Mononuclear cell (primary cell): ENCODE measurements around the gene HMX3. TPM values are rescaled to one million over a fixed set of nuclear protein-coding genes. Genes with fewer than 3 reads are reported as not detected.
"Not testable (repeated sequence)": the region's sequence is repeated elsewhere in the genome, so short reads cannot be mapped to it uniquely, and the experiment has no call there.

Experiments
- H3K27me3 ChIP-seq: 2 replicates; pipeline ENCODE4 v1.6.0; 2011; ENCODE audit warnings: low read length, control low read depth; ENCODE audit not compliant: insufficient read depth
- H3K4me1 ChIP-seq: 2 replicates; pipeline ENCODE4 v1.5.1; 2011; ENCODE audit warnings: mild to moderate bottlenecking, low read length, control low read depth; ENCODE audit not compliant: insufficient read depth
- H3K4me3 ChIP-seq: 2 replicates; pipeline ENCODE4 v1.5.1; 2011; ENCODE audit warnings: mild to moderate bottlenecking, low read length, moderate library complexity
- H3K9me3 ChIP-seq: 2 replicates; pipeline ENCODE4 v1.5.1; 2011; ENCODE audit warnings: low read depth, mild to moderate bottlenecking, control low read depth, low read length
- total RNA-seq: library from RNA; depleted of rRNA; stranded (reverse); fragments of >200 nt; gene quantifications from one replicate; pipeline ENCODE4 v1.2.3, GENCODE V29; 2012

HMX3 gene
- total RNA-seq, 1 donor: not detected

DNA sequence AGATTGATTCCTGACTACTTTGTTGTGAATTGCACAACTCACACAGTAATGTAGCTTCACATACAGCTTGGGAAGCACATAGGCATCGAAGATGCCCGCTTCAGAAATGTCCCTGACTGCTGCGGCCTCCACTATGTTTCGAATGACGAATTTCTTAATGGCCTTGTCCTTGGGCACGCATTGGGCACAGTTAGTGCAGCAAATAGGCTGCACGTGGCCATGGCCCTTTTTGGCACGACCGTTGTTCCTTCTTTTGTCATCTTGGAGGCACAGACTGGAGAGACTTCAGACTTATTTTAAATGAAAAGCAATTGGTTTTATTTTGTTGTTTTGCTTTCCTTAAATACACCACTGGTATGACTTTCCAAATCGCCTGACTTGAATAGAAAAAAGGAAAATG, 35.8 kb downstream of the HMX3 start:
- not testable (repeated sequence) for H3K27me3 ChIP-seq, H3K4me3 ChIP-seq, H3K4me1 ChIP-seq, H3K9me3 ChIP-seq

DNA sequence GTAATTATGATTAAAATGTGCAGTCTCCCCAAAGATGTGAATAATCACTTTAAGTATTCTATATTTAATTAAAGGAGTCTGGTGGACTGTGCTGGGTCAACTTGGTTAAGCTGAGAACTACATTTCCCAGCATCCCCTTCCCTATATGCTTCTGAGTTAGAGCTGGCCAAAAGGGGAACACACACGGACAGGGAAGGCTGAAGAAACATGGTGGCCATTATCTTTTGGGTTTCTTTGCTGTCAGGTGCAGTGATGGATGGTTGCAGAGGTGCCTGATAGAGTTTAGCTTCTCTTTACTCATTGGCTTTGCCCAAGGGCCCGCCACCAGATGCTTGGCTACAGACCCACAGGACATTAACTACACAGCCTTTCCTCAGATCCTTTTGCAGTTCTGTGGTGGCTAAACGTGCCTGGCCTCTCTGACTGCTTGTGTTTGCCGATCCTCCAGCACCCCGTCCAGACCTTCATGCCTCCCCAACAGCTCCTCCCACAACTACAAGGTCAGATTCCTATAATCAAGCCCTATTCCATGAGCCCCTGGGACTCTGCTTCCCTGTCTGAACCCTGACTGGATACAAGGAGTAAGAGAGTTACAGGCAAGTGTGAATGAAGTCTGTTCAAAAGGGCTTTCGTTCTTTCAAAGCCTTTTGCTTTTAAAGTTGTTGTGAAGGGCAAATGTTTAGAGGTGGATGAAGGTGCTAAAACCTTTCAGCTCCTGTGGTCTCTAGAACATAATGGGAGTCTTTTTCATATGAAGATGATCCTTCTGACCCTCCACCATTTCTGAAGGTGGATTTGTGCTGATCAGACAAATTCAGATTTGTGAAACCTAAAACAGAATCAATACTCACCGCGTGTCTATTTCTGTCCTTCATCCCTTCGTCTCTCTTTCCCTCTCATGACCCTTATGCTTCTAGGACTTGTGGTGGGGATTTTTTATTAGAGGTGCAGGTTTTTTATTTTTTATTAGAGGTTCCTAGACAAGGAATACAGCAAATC, 39.9 kb downstream of the HMX3 start:
- Histone ChIP-seq H3K27me3 (no peaks in the 10 kb centered on the region), H3K9me3 (no peaks in the 10 kb centered on the region)

DNA sequence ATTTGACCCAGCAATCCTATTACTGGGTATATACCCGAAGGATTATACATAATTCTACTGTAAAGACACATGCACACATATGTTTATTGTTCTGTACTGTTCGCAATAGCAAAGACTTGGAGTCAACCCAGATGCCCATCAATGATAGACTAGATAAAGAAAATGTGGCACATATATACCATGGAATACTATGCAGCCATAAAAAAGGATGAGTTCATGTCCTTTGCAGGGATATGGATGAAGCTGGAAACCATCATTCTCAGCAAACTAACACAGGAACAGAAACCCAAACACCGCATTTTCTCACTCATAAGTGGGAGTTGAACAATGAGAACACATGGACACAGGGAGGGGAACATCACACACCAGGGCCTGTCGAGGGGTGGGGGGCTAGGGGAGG, 42.6 kb downstream of the HMX3 start:
- H3K4me3 ChIP-seq, H3K27me3 ChIP-seq, H3K9me3 ChIP-seq, H3K4me1 ChIP-seq: not testable (repeated sequence)

More for the DNA sequence above, 39.9 kb downstream of the HMX3 start:
- Histone ChIP-seq H3K4me3 (no peak overlapping the region), H3K4me1 (no peaks in the 10 kb centered on the region)

DNA sequence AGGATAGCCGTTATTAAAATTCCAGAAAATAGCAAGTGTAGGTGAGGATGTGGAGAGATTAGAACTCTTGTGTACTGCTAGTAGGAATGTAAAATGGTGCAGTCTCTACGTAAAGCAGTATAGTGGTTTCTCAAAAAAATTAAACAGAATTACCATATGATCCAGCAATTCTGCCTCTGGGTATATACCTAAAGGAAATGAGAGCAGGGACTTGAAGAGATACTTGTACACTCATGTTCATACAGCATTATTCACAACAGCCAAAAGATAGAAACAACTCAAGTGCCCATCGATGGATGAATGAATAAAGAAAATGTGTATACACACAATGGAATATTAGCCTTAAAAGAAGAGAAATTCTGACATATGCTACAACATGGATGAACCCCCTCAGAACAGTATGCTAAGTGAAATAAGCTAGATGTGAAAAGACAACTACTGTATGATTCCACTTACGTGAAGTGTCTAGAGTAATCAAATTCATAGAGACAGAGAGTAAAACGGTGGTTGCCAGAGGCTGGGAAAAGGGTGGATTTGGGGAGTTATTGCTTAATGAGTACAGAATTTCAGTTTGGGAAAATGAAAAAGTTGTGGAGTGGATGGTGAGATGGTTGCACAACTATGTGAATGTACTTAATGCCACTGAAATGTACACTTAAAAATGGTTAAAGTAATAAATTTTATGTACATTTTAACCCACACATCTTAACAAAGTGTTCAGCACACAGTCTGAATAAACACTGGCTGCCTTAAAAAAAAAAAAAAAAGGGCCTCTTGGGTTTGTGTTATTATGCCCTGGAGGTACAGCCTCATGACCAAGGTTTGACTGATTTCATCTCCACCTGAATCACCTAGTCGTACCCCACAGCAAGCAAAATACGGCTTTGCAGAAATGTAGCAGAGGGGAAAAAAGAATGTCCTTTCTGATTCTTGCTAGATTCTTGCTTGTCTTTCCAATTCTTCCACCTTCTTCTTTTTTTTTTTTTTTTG, 44.6 kb downstream of the HMX3 start:
- Histone ChIP-seq H3K27me3 (no peaks in the 10 kb centered on the region), H3K9me3 (peaks cover 19% of the 10 kb centered on the region), H3K4me1 (no peaks in the 10 kb centered on the region), H3K4me3 (no peak overlapping the region)

DNA sequence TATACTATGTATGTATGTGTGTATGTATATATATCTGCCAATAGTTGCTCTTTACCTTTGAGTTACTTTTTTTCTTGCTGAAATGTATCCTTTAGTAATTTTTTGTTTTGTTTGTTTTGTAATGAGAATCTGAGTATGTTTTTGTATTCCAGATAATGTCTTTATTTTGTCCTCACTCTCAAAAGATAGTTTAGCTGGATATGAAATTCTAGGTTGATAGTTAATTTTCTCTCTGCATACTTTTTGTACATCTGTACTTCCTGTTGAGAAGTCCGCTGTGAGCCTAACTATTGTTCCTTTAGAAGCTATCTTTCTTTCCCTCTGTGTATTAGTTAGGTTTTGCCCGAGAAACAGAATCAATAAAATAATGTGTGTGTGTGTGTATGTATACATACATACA, 48.0 kb downstream of the HMX3 start:
- H3K4me3 ChIP-seq: no peak overlapping the region
- no peaks in the 10 kb centered on the region for H3K4me1 ChIP-seq
- H3K9me3 ChIP-seq: peaks cover 19% of the 10 kb centered on the region
- H3K27me3 ChIP-seq: no peaks in the 10 kb centered on the region

DNA sequence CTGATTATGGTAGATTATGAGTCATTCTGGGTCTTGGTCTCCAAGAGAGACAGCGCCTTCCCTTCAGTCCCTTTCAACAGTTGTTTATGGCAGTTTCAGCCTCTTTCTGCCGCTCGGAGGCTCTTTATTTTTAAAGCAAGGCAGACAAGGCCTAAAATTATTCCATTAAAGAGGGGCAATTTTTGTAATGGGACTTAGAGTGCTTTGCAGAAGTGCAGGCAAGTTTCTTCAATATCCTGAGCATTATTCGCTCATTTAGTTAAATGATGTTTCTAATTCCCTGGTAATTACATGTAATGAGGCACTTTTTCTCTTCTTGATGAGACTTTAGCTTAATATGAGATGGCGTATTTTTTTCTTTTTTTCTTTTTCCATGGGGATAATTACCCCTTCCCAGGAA, 52.0 kb downstream of the HMX3 start:
- Histone ChIP-seq H3K27me3 (no peaks in the 10 kb centered on the region), H3K4me3 (no peak overlapping the region), H3K4me1 (no peaks in the 10 kb centered on the region), H3K9me3 (peaks cover 19% of the 10 kb centered on the region)

Other genes starting within 250 kb of the HMX3 start
- not detected for gene FAM24A, start 225.4 kb upstream of the HMX3 start, total RNA-seq
- 2.1 TPM for gene C10orf88, start 181.7 kb upstream of the HMX3 start, total RNA-seq
- gene PSTK, start 155.6 kb upstream of the HMX3 start, total RNA-seq: 8.4 TPM
- gene IKZF5, start 127.2 kb upstream of the HMX3 start, total RNA-seq: 37.3 TPM
- gene ACADSB, start 127.0 kb upstream of the HMX3 start, total RNA-seq: 6.4 TPM
- gene HMX2, start 12.2 kb downstream of the HMX3 start, total RNA-seq: not detected
- gene BUB3, start 18.4 kb downstream of the HMX3 start, total RNA-seq: 99.9 TPM